ENCODE data around the gene FBN1.

GRCh38 chr15:48657950-48658591 lies 12.6 kb upstream of the FBN1 start:
- TF ChIP-seq TSHZ1 (tag by site-specific recombination; IDR thresholded peaks at IDR 0.05; ENCODE audit: borderline replicate concordance), result no peak
- TF ChIP-seq BCL11A (tag by site-specific recombination; IDR thresholded peaks at IDR 0.05; ENCODE audit: low read depth), result no peak
- TF ChIP-seq CTCF (tag by site-specific recombination; IDR thresholded peaks at IDR 0.05), result no peak
- no peak for TF ChIP-seq ZNF335 (tag by site-specific recombination; conservative IDR thresholded peaks at IDR 0.05)
- no peak for TF ChIP-seq ZNF449 (tag by site-specific recombination; IDR thresholded peaks at IDR 0.05)
- TF ChIP-seq HOXA7 (CRISPR knock-in tag; IDR thresholded peaks at IDR 0.05; ENCODE audit: borderline replicate concordance), result no peak
- no peak for TF ChIP-seq ZNF704 (tag by site-specific recombination; IDR thresholded peaks at IDR 0.05)
- TF ChIP-seq MYNN (tag by site-specific recombination; IDR thresholded peaks at IDR 0.05; ENCODE audit: borderline replicate concordance), result no peak
- TF ChIP-seq RBAK (tag by site-specific recombination; IDR thresholded peaks at IDR 0.05), result no peak
- TF ChIP-seq TRIM28 (IDR thresholded peaks at IDR 0.05; ENCODE audit: borderline replicate concordance, low read length), result no peak

Data from HEK293 (cell line).